ENCODE results near the gene RBBP8NL. TPM values are rescaled to one million over a fixed set of nuclear protein-coding genes. Genes with fewer than 3 reads are reported as not detected.

Gene RBBP8NL
- total RNA-seq, 1 experiment from 2014 or later, result 0.03 TPM

DNA sequence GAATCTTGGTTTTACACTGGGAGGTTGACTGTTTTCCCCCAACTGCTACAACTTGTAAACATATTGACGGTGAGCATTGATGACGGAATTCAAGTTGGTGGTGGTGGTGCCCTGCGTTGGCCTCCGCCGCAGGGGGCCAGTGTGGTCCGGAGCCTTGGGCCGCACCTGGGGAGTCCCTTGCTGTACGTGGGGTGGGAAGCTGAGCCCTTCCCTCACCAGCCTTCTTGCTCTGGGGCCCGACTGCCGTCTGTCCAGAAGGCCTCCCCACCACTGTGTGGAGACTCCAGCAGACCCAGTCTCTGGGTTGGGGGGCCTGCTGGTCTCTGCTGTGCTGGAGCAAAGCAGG is 37.1 kb upstream of the RBBP8NL start:
- in situ Hi-C loops (cut with HindIII; ENCODE audit: low pct_unique_long_range_greater_than_20kb, low sequenced_read_pairs), result no loop called here
- no peak for DNase-seq (ENCODE audit: low read depth, low spot score)

DNA sequence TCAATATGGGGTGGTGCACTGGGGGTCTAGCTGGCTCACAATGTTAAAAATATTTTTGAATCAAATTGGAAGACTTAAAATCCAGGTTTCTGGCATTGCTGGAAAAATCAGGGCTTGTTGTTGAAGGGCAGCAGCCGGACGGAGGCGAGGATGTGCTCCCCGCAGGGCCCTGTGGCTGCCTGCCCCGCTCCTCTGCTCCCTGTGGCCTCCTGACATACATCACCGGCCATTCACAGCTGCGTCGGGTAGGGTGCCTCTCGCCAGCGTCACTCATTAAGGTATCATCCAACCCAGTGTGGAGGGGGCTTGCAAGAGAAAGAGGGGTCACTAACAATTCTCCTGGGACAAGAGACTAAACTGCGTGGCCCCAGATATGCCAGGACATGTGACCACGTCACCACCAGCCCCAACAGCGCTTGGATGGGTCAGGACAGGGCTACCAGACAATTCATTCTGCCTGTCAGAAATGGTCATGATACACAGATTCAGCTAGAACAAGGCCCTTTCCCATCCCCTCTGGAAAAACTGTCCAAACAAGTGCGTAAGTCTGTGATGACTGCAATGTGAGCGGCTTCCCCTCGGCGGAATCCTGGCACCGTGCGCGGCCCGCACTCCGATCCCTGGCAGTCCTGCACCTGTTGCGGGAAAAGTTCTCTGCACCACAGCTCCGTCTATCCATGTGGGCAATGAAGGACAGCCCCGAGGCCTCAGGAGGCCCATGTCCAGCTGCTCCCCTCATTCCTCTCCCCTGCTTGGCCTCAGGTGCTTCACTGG is 36.5 kb upstream of the RBBP8NL start:
- DNase-seq (ENCODE audit: low read depth, low spot score), result no peak
- in situ Hi-C loops (cut with HindIII; ENCODE audit: low pct_unique_long_range_greater_than_20kb, low sequenced_read_pairs), result no loop called here

DNA sequence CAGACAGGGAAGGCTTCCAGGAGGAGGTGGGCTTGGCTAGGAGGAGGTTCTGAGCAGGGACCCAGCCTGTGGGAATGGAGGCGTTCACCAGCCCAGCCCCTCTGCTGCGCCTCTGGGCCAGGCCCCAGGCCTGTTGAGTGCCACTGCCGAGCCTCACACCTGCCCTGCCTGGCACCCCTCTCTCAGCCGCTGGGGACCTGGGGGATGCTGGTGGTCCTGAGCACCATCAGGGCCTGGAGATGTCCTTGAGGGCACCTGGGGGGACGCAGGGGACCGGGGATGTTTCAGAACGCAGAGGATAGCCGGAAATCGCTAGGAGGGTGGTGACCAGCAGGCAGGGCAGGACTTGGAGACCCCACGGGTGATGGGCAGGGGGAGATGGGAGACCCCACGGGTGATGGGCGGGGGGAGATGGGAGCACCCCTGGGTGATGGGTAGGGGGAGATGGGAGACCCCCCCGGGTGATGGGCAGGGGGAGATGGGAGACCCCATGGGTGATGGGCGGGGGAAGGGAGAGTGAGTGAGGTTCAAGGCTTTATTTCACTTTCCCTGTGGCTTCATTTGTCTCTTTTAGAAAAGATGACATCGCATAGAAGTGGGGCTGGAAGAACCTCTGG is 35.7 kb upstream of the RBBP8NL start:
- in situ Hi-C loops (cut with HindIII; ENCODE audit: low pct_unique_long_range_greater_than_20kb, low sequenced_read_pairs), result no loop called here
- no peak for DNase-seq (ENCODE audit: low read depth, low spot score)

DNA sequence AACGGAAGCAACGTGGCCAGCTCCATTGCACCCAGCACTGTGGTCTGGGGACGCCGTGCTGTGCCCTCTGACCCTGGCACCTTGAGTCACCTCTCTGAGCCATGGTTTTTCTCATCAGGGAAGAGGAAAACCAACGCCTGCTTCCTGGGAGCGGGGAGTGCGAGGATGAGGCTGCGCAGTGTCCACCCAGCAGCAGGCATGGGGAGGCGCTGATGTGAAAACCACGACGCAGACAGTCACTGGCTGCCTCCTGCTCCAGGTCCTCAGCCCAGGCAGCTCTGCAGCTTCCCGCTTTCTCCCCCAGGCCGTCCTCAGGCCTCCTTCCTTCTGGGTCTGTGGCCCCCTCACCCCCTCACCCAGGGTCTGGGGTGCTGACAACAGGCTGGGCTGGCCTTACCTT is 34.5 kb upstream of the RBBP8NL start:
- in situ Hi-C loops (cut with HindIII; ENCODE audit: low pct_unique_long_range_greater_than_20kb, low sequenced_read_pairs), result no loop called here

DNA sequence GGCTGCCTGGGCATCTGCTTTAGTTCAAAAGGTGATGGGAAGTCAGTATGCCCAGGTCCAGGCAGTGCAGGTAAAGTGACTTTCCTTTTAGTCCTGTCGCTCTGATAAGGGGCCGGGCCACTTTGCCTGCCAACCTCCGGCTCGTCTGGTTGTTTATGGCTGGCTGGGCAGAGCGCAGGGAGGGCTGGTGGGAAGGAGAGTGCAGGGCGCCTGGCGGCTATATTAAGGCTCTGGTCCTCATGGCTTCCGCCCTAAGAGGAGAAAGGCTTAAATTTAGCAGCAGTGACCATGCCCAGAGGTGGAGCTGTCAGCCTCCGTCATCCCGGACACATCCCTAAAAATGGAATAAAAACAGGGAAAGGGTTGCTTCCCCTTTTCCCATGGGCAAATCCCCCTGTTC is 33.8 kb upstream of the RBBP8NL start:
- in situ Hi-C loops (cut with HindIII; ENCODE audit: low pct_unique_long_range_greater_than_20kb, low sequenced_read_pairs), result no loop called here
- no peak for DNase-seq (ENCODE audit: low read depth, low spot score)

More for the DNA sequence above, 34.5 kb upstream of the RBBP8NL start:
- DNase-seq (ENCODE audit: low read depth, low spot score), result no peak

DNA sequence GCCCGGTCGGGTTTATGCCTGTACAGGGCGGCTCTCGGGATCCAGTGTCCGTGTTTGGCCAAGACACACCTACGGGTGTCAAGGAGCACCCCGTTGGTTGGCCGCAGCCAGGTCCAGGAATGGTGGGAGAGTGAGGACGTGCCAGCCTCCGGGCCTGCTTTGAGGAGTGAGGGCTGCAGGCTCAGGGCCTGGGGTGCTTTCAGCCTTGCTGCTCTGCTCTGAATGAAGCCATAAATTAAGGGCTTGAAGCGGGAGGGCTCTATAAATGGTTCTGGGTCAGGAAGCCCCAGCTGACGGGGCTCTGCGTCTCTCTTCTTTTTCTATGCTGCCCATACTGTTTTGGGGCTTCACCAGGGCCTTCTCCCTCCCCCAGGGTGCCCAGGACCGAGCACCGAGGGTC is 33.3 kb upstream of the RBBP8NL start:
- no peak for DNase-seq (ENCODE audit: low read depth, low spot score)
- in situ Hi-C loops (cut with HindIII; ENCODE audit: low pct_unique_long_range_greater_than_20kb, low sequenced_read_pairs), result no loop called here

DNA sequence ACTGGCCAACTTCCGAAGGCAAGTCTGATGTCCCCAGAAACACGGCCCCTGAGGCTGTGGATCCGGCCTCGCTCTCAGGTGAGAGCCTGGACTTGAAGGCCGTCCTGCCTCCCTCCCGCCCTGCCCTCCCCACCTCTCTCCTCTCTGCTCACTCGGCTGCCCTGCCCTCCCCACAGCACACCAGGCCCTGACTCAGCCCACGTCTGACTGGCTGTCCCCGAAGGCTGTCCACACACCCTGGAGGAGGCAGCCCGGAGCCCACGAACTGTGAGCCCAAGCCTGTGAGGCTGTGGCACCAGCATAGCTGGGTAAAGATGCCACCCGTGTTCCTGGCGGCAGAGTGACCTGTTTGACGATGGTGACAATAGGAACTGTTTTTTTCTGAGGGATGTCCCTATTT is 32.1 kb upstream of the RBBP8NL start:
- in situ Hi-C loops (cut with HindIII; ENCODE audit: low pct_unique_long_range_greater_than_20kb, low sequenced_read_pairs), result no loop called here
- no peak for DNase-seq (ENCODE audit: low read depth, low spot score)

DNA sequence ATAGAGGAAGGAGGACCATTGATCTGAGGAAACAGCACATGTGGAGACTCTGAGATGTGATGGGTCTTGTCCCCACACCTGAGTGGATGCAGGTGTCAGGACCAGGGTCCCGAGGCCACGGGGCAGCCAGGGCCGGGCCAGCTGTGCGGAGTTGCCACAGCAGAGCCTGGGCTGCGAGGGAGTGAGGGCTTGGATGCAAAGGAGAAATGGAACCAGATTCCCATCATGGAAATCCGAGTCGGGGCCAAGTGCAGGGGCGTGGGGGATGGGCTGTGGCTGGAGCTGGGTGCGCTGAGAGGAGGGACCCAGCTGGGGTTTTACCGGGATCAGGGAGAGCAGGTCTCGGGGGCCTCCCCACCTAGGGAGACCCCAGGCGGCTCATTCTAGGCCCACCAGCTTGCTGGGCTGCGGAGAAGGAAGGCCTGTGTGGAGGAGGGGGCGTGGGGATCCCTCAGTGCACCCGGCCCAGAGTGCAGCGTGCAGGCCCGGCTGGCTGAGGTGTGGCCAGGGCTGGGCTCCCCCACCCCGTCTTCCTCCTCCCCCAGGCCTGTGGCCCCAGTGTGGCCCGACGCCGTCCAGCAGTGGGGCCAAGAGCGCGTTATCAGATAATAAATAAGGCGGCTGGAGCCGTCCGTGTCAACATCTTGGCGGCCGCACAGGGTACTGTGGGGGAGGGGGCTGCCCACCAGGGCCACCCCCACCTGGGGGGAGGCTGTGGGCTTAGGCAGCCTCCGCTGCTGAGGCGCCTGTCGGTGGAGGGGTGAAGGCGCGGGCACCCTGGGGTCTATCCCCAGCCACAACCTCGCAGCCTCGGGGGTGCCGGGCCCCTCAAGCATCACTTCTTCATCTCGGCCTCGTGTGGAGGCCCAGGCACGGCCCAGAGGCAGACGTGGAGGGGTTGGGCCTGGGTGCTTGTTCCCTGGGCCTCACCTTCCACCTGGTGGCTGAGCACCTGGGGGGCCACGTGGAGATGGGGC is 31.2 kb upstream of the RBBP8NL start:
- in situ Hi-C loops (cut with HindIII; ENCODE audit: low pct_unique_long_range_greater_than_20kb, low sequenced_read_pairs), result no loop called here
- DNase-seq (ENCODE audit: low read depth, low spot score), result no peak

DNA sequence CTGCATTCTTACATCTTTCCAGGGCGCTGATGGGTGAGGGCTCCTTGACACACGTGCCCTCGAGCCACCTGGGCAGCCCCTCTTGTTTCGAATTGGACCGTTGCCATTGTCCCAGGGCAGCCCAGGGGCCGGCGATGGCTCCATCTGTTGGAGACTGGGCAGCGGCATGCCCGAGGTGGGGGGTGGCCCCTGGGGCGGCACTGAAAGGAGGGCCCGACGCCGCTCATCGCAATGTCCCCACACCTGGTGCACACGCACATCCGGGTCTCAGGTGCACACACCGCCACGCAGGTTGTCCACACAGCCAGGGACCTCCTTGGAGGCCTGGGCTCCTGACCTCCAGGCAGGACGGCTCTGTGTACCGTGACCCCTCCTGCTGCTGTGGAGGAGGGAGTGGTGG is 30.5 kb upstream of the RBBP8NL start:
- in situ Hi-C loops (cut with HindIII; ENCODE audit: low pct_unique_long_range_greater_than_20kb, low sequenced_read_pairs), result no loop called here

DNA sequence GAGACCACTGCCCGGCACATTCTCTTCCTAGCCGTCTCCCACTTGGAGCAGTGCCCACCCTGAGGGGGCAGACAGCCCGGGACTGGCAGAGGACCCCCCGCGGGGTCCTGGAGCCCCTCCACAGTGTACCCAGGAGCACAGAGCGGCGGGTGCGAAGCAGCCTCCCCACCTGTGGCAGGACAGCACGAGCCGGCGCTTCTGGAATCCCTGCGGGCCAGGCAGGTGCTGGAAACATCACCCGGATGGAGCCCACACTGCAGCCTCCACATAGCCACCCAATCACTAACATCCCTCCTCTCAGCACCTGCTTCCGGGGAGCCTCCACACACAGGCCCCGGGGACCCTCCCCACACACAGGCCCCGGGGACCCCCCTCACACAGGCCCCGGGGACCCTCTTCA is 29.8 kb upstream of the RBBP8NL start:
- in situ Hi-C loops (cut with HindIII; ENCODE audit: low pct_unique_long_range_greater_than_20kb, low sequenced_read_pairs), result no loop called here

More for the DNA sequence above, 30.5 kb upstream of the RBBP8NL start:
- DNase-seq (ENCODE audit: low read depth, low spot score), result no peak

DNA sequence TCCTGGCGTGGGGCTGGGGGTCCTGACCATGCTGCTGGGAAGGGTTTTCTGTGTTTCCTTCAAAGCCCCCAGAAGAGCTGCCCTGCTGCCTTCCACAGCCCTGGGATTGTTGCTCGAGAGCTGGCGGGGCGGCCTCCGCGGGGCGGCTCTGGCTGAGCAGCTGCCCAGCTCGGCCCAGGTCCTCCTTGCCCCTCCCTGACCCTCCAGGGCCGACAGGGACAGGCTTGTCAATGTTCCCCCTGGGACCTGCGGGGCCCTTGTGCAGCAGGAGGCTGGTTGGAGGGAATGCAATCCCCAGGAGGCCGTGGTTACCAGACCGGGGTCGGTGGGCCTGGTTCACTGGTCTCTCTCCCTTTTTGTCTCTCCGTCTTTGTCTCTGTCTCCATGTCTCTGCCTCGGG is 28.6 kb upstream of the RBBP8NL start:
- in situ Hi-C loops (cut with HindIII; ENCODE audit: low pct_unique_long_range_greater_than_20kb, low sequenced_read_pairs), result no loop called here
- no peak for DNase-seq (ENCODE audit: low read depth, low spot score)

More for the DNA sequence above, 29.8 kb upstream of the RBBP8NL start:
- no peak for DNase-seq (ENCODE audit: low read depth, low spot score)

DNA sequence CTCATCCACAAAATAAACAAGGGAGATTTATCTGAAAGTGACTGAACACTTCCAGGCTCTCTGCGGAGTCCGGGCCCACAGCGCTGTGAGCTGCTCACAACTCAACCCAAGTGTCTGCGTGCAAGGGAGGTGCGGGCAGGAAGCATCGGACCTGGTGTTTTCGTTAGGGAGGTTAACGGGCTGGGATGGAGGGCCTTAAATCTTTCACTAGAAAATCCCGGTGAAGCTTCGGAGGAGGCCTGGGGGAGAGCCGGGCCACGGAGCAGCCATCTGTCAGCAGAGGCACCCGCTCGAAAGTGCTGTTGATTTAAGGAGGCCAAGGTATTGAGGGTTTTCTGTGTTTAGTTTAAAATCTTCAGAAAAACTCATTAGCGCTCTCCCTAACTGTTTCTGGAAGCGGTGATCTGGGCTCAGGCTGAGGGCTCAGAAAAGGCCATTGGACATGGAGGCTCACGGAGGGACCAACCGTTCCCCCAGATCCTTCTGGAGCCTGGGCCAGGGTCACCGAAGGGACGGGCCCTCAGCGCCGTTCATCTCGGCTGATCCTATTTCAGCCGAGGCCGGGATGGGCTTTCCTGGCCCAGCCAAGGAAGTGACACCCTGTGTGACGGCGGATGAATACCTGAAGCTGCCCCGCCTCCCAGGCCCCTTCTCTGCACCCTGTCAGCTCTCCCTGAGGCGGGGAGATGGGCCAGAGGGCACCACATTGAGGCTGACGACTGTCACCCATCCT is 27.7 kb upstream of the RBBP8NL start:
- DNase-seq (ENCODE audit: low read depth, low spot score), result no peak
- in situ Hi-C loops (cut with HindIII; ENCODE audit: low pct_unique_long_range_greater_than_20kb, low sequenced_read_pairs), result no loop called here

DNA sequence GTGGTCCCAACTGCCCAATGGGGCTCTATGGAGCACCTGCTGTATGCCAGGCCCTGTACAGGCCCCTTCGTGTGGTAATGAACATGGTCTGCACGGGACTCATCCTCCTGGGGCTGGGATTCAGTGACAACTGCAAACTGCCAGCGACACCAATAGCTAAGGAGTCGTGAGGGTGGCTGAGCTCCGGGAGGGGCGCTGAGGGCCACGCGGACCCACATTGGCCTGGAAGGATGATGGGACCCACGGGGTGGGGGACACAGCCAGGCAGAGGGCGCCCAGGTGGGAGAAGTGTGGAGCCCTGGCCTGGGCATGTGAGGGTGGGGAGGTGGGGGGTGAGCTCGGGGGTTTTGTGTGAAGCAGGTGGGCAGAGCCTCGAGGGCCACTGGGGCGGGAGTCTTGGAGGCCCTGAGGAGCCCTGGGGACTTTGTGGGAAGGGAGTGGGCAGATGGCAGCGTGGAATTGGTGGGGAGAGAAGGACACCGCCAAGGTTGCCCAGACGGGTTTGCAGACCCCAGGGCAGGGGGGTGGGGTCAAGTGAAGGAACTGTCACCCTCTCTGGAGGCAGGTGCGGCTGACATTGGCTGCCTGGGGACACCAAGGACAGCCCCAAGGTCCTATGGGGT is 26.0 kb upstream of the RBBP8NL start:
- no peak for DNase-seq (ENCODE audit: low read depth, low spot score)
- in situ Hi-C loops (cut with HindIII; ENCODE audit: low pct_unique_long_range_greater_than_20kb, low sequenced_read_pairs), result no loop called here

DNA sequence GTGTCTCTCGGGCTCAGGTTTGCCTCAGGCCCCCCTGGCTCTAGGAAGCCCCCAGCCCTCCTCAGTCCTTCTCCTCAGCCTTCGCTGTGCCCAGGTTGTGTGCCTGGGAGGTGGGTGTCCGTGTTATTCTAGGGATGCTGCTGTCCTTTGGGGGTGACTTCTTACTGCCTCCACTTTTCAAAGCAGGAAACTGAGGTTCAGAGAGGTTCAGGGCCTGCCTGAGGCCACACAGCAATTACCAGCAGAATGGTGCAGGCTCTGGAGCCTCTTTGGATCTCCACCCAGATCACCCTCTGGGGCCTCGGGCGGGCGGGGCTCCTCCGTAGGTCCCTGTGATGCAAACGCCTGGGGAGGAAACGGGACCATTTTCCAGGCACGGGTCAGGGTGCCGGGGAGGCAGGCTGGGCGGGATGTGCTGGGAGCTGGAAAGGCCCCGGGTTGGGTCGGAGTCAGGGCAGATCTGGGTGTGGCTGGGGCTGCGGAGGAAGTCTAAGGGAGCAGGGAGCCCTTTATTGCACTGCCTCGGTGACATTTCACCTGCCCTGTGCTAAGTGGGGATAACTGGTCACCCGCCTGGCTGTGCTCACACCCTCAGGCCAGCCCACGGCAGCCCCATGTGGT is 25.2 kb upstream of the RBBP8NL start:
- DNase-seq (ENCODE audit: low read depth, low spot score), result no peak
- in situ Hi-C loops (cut with HindIII; ENCODE audit: low pct_unique_long_range_greater_than_20kb, low sequenced_read_pairs), result no loop called here

DNA sequence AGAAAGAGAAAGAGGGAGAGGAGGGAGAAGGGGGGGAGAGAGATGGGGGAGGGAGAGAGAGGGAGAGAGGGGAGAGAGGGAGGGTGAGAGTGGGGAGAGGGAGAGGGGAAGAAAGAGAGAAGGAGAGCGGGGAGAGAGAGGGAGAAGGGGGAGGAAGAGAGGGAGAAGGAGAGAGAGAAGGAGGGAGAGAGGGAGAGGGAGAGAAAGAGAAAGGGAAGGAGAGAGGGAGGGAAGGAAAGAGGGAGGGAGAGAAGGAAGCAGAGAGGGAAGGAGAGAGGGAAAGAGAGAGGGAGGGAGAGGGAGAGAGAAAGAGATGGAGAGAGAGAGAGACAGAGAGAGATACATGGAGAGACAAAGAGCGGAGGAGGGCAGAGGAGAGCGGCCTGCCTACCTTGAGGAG is 24.6 kb upstream of the RBBP8NL start:
- DNase-seq (ENCODE audit: low read depth, low spot score), result no peak
- in situ Hi-C loops (cut with HindIII; ENCODE audit: low pct_unique_long_range_greater_than_20kb, low sequenced_read_pairs), result no loop called here

DNA sequence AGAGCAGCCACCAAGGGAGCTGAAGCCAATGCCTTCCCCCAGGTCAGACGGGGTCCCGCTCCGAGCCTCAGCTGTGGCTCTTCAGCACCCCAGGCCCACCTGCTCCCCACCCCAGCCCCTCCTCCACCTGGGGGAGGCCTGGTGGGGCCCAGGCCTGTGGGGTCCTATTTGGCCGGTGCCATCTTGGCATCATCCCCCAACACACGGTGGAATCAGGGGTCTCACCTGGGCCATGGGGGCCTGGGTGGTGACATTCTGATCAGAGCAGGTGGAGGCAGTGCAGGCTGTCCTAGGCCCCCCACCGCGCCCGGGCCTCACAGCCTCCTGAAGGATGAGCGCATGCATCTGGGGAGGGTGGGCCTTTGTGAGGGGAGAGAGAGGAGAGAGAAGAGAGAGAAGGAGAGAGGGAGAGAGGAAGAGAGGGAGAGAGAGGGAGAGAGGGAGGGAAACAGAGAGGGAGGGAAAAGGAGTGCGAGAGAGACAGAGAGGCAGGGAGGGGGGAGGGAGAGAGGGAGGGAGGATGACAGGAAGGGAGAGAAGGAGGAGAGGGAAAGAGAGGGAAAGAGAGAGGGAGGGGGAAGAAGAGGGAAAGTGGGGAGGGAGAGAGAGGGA is 23.9 kb upstream of the RBBP8NL start:
- in situ Hi-C loops (cut with HindIII; ENCODE audit: low pct_unique_long_range_greater_than_20kb, low sequenced_read_pairs), result no loop called here

More for the DNA sequence above, 23.9 kb upstream of the RBBP8NL start:
- DNase-seq (ENCODE audit: low read depth, low spot score), result no peak

Data from SK-MEL-5 (cell line).